NK-92 (cell line): ENCODE data around the gene ZNF337.
"Not testable (repeated sequence)": the region's sequence is repeated elsewhere in the genome, so short reads cannot be mapped to it uniquely, and the experiment has no call there.

ENCODE experiments used
- DNase-seq: peaks from one replicate; lab custom pipeline; 2025; ENCODE audit not compliant: unreplicated experiment; lab: John Stamatoyannopoulos, UW

Gene ZNF337

GRCh38 chr20:25696371-25697131, at the start of gene ZNF337:
TSS of gene ZNF337 (minus strand) at chr20:25696853. CDS start at chr20:25686417, 10,436 bp downstream.
- DNase-seq: peak; percentile 46

GRCh38 chr20:25745738-25746137, 49.1 kb upstream of the ZNF337 start:
- no peak for DNase-seq

GRCh38 chr20:25745100-25745499, 48.4 kb upstream of the ZNF337 start:
- no peak for DNase-seq

GRCh38 chr20:25744261-25744660, 47.6 kb upstream of the ZNF337 start:
- no peak for DNase-seq

- no peak for DNase-seq
Observed at GRCh38 chr20:25741088-25741487, 44.4 kb upstream of the ZNF337 start.

GRCh38 chr20:25739615-25740320, 43.1 kb upstream of the ZNF337 start:
- no peak for DNase-seq

GRCh38 chr20:25738198-25738597, 41.5 kb upstream of the ZNF337 start:
- no peak for DNase-seq

- no peak for DNase-seq
Observed at GRCh38 chr20:25733903-25734302, 37.2 kb upstream of the ZNF337 start.

GRCh38 chr20:25730862-25731261, 34.2 kb upstream of the ZNF337 start:
- no peak for DNase-seq

- no peak for DNase-seq
Observed at GRCh38 chr20:25726357-25726756, 29.7 kb upstream of the ZNF337 start.

GRCh38 chr20:25725639-25726038, 29.0 kb upstream of the ZNF337 start:
- no peak for DNase-seq

- DNase-seq: no peak
Observed at GRCh38 chr20:25723975-25724374, 27.3 kb upstream of the ZNF337 start.

GRCh38 chr20:25720285-25720684, 23.6 kb upstream of the ZNF337 start:
- no peak for DNase-seq

GRCh38 chr20:25718896-25719809, 22.5 kb upstream of the ZNF337 start:
- DNase-seq: not testable (repeated sequence)

- no peak for DNase-seq
Observed at GRCh38 chr20:25707695-25708094, 11.0 kb upstream of the ZNF337 start.

GRCh38 chr20:25706793-25707192, 10.1 kb upstream of the ZNF337 start:
- no peak for DNase-seq

GRCh38 chr20:25705830-25706351, 9.2 kb upstream of the ZNF337 start:
- DNase-seq: no peak

- not testable (repeated sequence) for DNase-seq
Observed at GRCh38 chr20:25704303-25704702, 7.7 kb upstream of the ZNF337 start.

GRCh38 chr20:25700835-25701234, 4.2 kb upstream of the ZNF337 start:
- not testable (repeated sequence) for DNase-seq

GRCh38 chr20:25699914-25700313, 3.3 kb upstream of the ZNF337 start:
- DNase-seq: no peak

- no peak for DNase-seq
Observed at GRCh38 chr20:25697132-25697446, 436 bp upstream of the ZNF337 start.
